GM12878 (cell line): Measurements from ENCODE around the gene WDFY4. TPM values are rescaled to one million over a fixed set of nuclear protein-coding genes. Genes with fewer than 3 reads are reported as not detected.

ENCODE experiments used
- ATAC-seq: fragments of 200-7000 bp; cut with Tn5 transposase; 3 replicates; pipeline ENCODE4 v1.9.1; 2020; ENCODE audit warnings: mild to moderate bottlenecking, moderate library complexity
- BruUV-seq: library from RNA; stranded (reverse); fragments of 400-500 nt; replicated peaks from 2 replicates; lab custom pipeline; 2021; lab: Mats Ljungman, UMichigan
- CTCF ChIA-PET: fragments of 300-600 bp; sonication (Branson Sonifier 250); formaldehyde crosslinking; extraction: SDS; loops from one replicate; lab custom pipeline; 2021; ENCODE audit warnings: inconsistent platforms; lab: Yijun Ruan, JAX
- POLR2A ChIA-PET: fragments of 350-600 bp; formaldehyde crosslinking; extraction: SDS; loops from one replicate; lab custom pipeline; 2021; ENCODE audit warnings: inconsistent platforms; lab: Charles Lee
- RAD21 ChIA-PET: fragments of 300-600 bp; sonication (Branson Sonifier 250); formaldehyde crosslinking; loops from one replicate; lab custom pipeline; 2023; ENCODE audit warnings: antibody characterized with exemption; ENCODE audit not compliant: unreplicated experiment; lab: Charles Lee
- SMC1A ChIA-PET: fragments of 300-600 bp; sonication (Branson Sonifier 250); formaldehyde crosslinking; loops from one replicate; lab custom pipeline; 2023; ENCODE audit not compliant: unreplicated experiment, uncharacterized antibody; lab: Charles Lee
- DNase-seq: peaks from one replicate; pipeline ENCODE4 v3.0.0-alpha.2; 2011; ENCODE audit warnings: low read depth, low spot score
- FAIRE-seq: peaks from 3 replicates; lab custom pipeline; 2011; peaks lifted over from hg19 to GRCh38; lab: Jason Lieb, UNC
- H2AFZ ChIP-seq: 2 replicates; pipeline ENCODE4 v1.6.0; 2011; ENCODE audit warnings: low read depth, low read length, control low read depth; ENCODE audit not compliant: control insufficient read depth
- H3K27ac ChIP-seq: 2 replicates; pipeline ENCODE4 v1.5.1; 2011; ENCODE audit warnings: control low read depth; ENCODE audit not compliant: control insufficient read depth, insufficient read depth
- H3K27me3 ChIP-seq, 2 experiments: replicated peaks in 1 of 2; 2 replicates each; pipeline versions ENCODE4 v1.6.0 to v1.6.1; 2011; ENCODE audit warnings: low read length in 1 of 2; ENCODE audit not compliant: control insufficient read depth in 2 of 2, insufficient read depth in 2 of 2
- H3K36me3 ChIP-seq, 2 experiments: 2 replicates each; pipeline ENCODE4 v1.5.1; 2011; ENCODE audit warnings: low read length in 1 of 2; ENCODE audit not compliant: control insufficient read depth in 2 of 2, insufficient read depth in 2 of 2
- H3K4me1 ChIP-seq: 2 replicates; pipeline ENCODE4 v1.6.1; 2011; ENCODE audit warnings: mild to moderate bottlenecking, low read length, moderate library complexity, mixed read lengths; ENCODE audit not compliant: control insufficient read depth, insufficient read depth
- H3K4me2 ChIP-seq: 2 replicates; pipeline ENCODE4 v1.6.0; 2011; ENCODE audit warnings: control low read depth; ENCODE audit not compliant: control insufficient read depth, insufficient read depth
- H3K4me3 ChIP-seq: fragments of 200-600 bp; sonication (generic); 2 replicates; pipeline ENCODE4 v1.5.1; 2016
- H3K79me2 ChIP-seq: 2 replicates; pipeline ENCODE4 v1.6.0; 2011; ENCODE audit warnings: low read length; ENCODE audit not compliant: control insufficient read depth, insufficient read depth
- H3K9ac ChIP-seq: 2 replicates; pipeline ENCODE4 v1.8.0; 2011; ENCODE audit warnings: low read length, control low read depth, mixed read lengths; ENCODE audit not compliant: control insufficient read depth, insufficient read depth
- H3K9me3 ChIP-seq: replicated peaks from 3 replicates; pipeline ENCODE4 v1.5.1; 2011; ENCODE audit warnings: mild to moderate bottlenecking, low read length; ENCODE audit not compliant: control insufficient read depth, insufficient read depth
- H4K20me1 ChIP-seq: 2 replicates; pipeline ENCODE4 v1.6.0; 2011; ENCODE audit not compliant: control insufficient read depth, insufficient read depth
- GABPA ChIP-seq: IDR thresholded peaks from 2 replicates; pipeline ENCODE4 v1.6.1; 2014; ENCODE audit warnings: antibody characterized with exemption, low read depth, mild to moderate bottlenecking, inconsistent platforms
- KDM1A ChIP-seq: fragments of 200-600 bp; sonication (generic); IDR thresholded peaks from 2 replicates; pipeline ENCODE4 v1.6.1; 2016; ENCODE audit warnings: borderline replicate concordance
- PML ChIP-seq: IDR thresholded peaks from 2 replicates; pipeline ENCODE4 v1.6.1; 2012; ENCODE audit warnings: low read length, inconsistent platforms
- POU2F2 ChIP-seq: IDR thresholded peaks from 3 replicates; pipeline ENCODE4 v1.6.1; 2011; ENCODE audit warnings: low read depth, mild to moderate bottlenecking, low read length, borderline replicate concordance
- REST ChIP-seq: IDR thresholded peaks from 2 replicates; pipeline ENCODE4 v1.6.1; 2012; ENCODE audit warnings: mild to moderate bottlenecking, low read depth, low read length
- SIX5 ChIP-seq: IDR thresholded peaks from 2 replicates; pipeline ENCODE4 v1.6.1; 2011; ENCODE audit warnings: mild to moderate bottlenecking, low read depth, low read length, moderate library complexity; ENCODE audit not compliant: severe bottlenecking
- WGBS: methylation state at CpG from one replicate; pipeline ENCODE4 v1.1.6; 2016; ENCODE audit warnings: low lambda C conversion rate; ENCODE audit not compliant: insufficient replicate concordance, insufficient coverage; ENCODE audit errors: missing lambda C conversion rate; 5-methylcytosine and 5-hydroxymethylcytosine counted together
- in situ Hi-C: fragments of 300-500 bp; cut with MboI; formaldehyde crosslinking; loops from 9 replicates; pipeline ENCODE4 v1.14.3; 2018; ENCODE audit warnings: mixed read lengths
- intact Hi-C: fragments of 100-400 bp; cut with micrococcal nuclease; formaldehyde crosslinking; loops from one replicate; pipeline ENCODE4 v1.14.2; 2022; ENCODE audit not compliant: unreplicated experiment
- polyA plus RNA-seq, 11 experiments: library from polyadenylated mRNA; depleted of rRNA in 4 of 11; unstranded in 6 of 11; stranded (reverse) in 5 of 11; fragments of >200 nt; fragmentation: Nextera tagmentation in 4 of 11; fragmentation: Illumina TruSeq in 1 of 11; extraction: Ambion mirVana in 4 of 11; extraction: Trizol in 1 of 11; gene quantifications; 1 replicate in 1 of 11; 2 replicates in 10 of 11; pipeline versions ENCODE4 v1.2.1 to v1.2.3, GENCODE V29; 2011 to 2016; ENCODE audit warnings: inconsistent platforms in 2 of 11, missing spikeins in 2 of 11, low read depth in 1 of 11
- total RNA-seq, 4 experiments: library from RNA; depleted of rRNA in 3 of 4; stranded (reverse); fragments of >200 nt in 3 of 4; fragmentation: Illumina TruSeq in 1 of 4; extraction: Trizol in 1 of 4; gene quantifications; 2 replicates each; pipeline versions ENCODE4 v1.2.1 to v1.2.3, GENCODE V29; 2013 to 2021

Gene WDFY4
- total and polyA plus RNA-seq, 10 of the 15 experiments (the other 5 are each of a cell fraction or from before 2014, with no cell fraction given): 13.5 to 132 (median 47.3) TPM

- CTCF ChIA-PET: interaction anchor here (0.6 kb wide), 1 partner anchor 31 kb away, joined by 3 read pairs; no protein-coding TSS in a partner anchor
- POLR2A ChIA-PET: no interaction called here
- Histone ChIP-seq H2AFZ (no peak overlapping the region), H3K4me2 (no peak overlapping the region), H3K27ac (no peak overlapping the region), H3K79me2 (no peaks in the 10 kb centered on the region), H3K9me3 (no peaks in the 10 kb centered on the region), H3K4me3 (no peak overlapping the region), H3K27me3 (no peaks in the 10 kb centered on the region), H3K36me3 (peaks cover 49 to 73% of the 10 kb centered on the region in 2 experiments), H4K20me1 (no peaks in the 10 kb centered on the region), H3K9ac (no peak overlapping the region), H3K4me1 (no peaks in the 10 kb centered on the region)
- SMC1A ChIA-PET: interaction anchor here (1.3 kb wide), 1 partner anchor 62 kb away, joined by 3 read pairs; no protein-coding TSS in a partner anchor
- RAD21 ChIA-PET: interaction anchor here (2.3 kb wide), 1 partner anchor 68 kb away, joined by 5 read pairs; no protein-coding TSS in a partner anchor
- FAIRE-seq (no peak), ATAC-seq (no peak), DNase-seq (no peak)
- in situ Hi-C loops (loop anchor here (5.0 kb wide), 1 partner anchor 172 kb away; no protein-coding TSS in a partner anchor), intact Hi-C loops (no loop called here)
- 83% methylated on average over 7 of the region's 7 CpGs for WGBS
- no TSS peak for BruUV-seq
- TF ChIP-seq GABPA (no peak), PML (no peak), POU2F2 (no peak), SIX5 (no peak), KDM1A (no peak), REST (peak; percentile 43; the same call in 1 of the 2 replicates)
- TF ChIP-seq, all 136 proteins: peak for 1
These were observed 39.5 kb downstream of the WDFY4 start for GRCh38 chr10:48724127-48724526.
